PC-3 (cell line): ENCODE results near the gene CYP2C9.

Source experiments
- EZH2phosphoT487 ChIP-seq: fragments of 300-600 bp; sonication (generic); IDR thresholded peaks from 2 replicates; pipeline ENCODE4 v1.6.1; 2018; ENCODE audit warnings: mild to moderate bottlenecking, antibody characterized with exemption, low read length, borderline replicate concordance
- TF ChIP-seq, protein P1 (sequence below): fragments of 300-600 bp; sonication (generic); conservative IDR thresholded peaks from 2 replicates; pipeline ENCODE4 v1.5.1; 2017; ENCODE audit warnings: antibody characterized with exemption, low read depth, mild to moderate bottlenecking, low read length

DNA sequence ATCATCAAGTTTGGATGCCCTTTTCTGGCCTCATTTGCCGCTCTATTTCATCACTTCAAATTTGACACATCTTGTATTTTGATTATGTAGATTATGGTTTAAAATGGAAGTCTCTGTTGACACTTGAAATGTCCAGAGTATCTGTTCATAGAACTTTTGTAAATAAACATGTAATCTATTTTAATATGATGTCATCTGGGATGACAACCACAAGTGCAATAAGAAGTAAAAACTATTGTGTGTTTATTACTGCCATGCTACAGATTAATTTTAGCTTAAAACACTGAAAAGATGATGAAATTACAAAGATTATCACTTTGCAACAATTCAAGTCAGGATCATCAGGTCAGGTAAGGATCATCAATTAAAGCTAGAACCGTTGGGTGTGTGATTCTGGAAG, 100.8 kb downstream of the CYP2C9 start:
- TF ChIP-seq EZH2phosphoT487, result no peak
- TF ChIP-seq, protein P1, sequence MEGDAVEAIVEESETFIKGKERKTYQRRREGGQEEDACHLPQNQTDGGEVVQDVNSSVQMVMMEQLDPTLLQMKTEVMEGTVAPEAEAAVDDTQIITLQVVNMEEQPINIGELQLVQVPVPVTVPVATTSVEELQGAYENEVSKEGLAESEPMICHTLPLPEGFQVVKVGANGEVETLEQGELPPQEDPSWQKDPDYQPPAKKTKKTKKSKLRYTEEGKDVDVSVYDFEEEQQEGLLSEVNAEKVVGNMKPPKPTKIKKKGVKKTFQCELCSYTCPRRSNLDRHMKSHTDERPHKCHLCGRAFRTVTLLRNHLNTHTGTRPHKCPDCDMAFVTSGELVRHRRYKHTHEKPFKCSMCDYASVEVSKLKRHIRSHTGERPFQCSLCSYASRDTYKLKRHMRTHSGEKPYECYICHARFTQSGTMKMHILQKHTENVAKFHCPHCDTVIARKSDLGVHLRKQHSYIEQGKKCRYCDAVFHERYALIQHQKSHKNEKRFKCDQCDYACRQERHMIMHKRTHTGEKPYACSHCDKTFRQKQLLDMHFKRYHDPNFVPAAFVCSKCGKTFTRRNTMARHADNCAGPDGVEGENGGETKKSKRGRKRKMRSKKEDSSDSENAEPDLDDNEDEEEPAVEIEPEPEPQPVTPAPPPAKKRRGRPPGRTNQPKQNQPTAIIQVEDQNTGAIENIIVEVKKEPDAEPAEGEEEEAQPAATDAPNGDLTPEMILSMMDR, result no peak
